GM12878 (cell line): ENCODE measurements around the gene NSMCE1. TPM values are rescaled to one million over a fixed set of nuclear protein-coding genes. Genes with fewer than 3 reads are reported as not detected.

Experiments
- ATAC-seq: fragments of 200-7000 bp; cut with Tn5 transposase; 3 replicates; pipeline ENCODE4 v1.9.1; 2020; ENCODE audit warnings: mild to moderate bottlenecking, moderate library complexity
- BruUV-seq: library from RNA; stranded (reverse); fragments of 400-500 nt; replicated peaks from 2 replicates; lab custom pipeline; 2021; lab: Mats Ljungman, UMichigan
- CTCF ChIA-PET: fragments of 300-600 bp; sonication (Branson Sonifier 250); formaldehyde crosslinking; extraction: SDS; loops from one replicate; lab custom pipeline; 2021; ENCODE audit warnings: inconsistent platforms; lab: Yijun Ruan, JAX
- POLR2A ChIA-PET: fragments of 350-600 bp; formaldehyde crosslinking; extraction: SDS; loops from one replicate; lab custom pipeline; 2021; ENCODE audit warnings: inconsistent platforms; lab: Charles Lee
- RAD21 ChIA-PET: fragments of 300-600 bp; sonication (Branson Sonifier 250); formaldehyde crosslinking; loops from one replicate; lab custom pipeline; 2023; ENCODE audit warnings: antibody characterized with exemption; ENCODE audit not compliant: unreplicated experiment; lab: Charles Lee
- SMC1A ChIA-PET: fragments of 300-600 bp; sonication (Branson Sonifier 250); formaldehyde crosslinking; loops from one replicate; lab custom pipeline; 2023; ENCODE audit not compliant: unreplicated experiment, uncharacterized antibody; lab: Charles Lee
- DNase-seq: peaks from one replicate; pipeline ENCODE4 v3.0.0-alpha.2; 2011; ENCODE audit warnings: low read depth, low spot score
- FAIRE-seq: peaks from 3 replicates; lab custom pipeline; 2011; peaks lifted over from hg19 to GRCh38; lab: Jason Lieb, UNC
- H2AFZ ChIP-seq: 2 replicates; pipeline ENCODE4 v1.6.0; 2011; ENCODE audit warnings: low read depth, low read length, control low read depth; ENCODE audit not compliant: control insufficient read depth
- H3K27ac ChIP-seq: 2 replicates; pipeline ENCODE4 v1.5.1; 2011; ENCODE audit warnings: control low read depth; ENCODE audit not compliant: control insufficient read depth, insufficient read depth
- H3K27me3 ChIP-seq, 2 experiments: replicated peaks in 1 of 2; 2 replicates each; pipeline versions ENCODE4 v1.6.0 to v1.6.1; 2011; ENCODE audit warnings: low read length in 1 of 2; ENCODE audit not compliant: control insufficient read depth in 2 of 2, insufficient read depth in 2 of 2
- H3K36me3 ChIP-seq, 2 experiments: 2 replicates each; pipeline ENCODE4 v1.5.1; 2011; ENCODE audit warnings: low read length in 1 of 2; ENCODE audit not compliant: control insufficient read depth in 2 of 2, insufficient read depth in 2 of 2
- H3K4me1 ChIP-seq: 2 replicates; pipeline ENCODE4 v1.6.1; 2011; ENCODE audit warnings: mild to moderate bottlenecking, low read length, moderate library complexity, mixed read lengths; ENCODE audit not compliant: control insufficient read depth, insufficient read depth
- H3K4me2 ChIP-seq: 2 replicates; pipeline ENCODE4 v1.6.0; 2011; ENCODE audit warnings: control low read depth; ENCODE audit not compliant: control insufficient read depth, insufficient read depth
- H3K4me3 ChIP-seq: fragments of 200-600 bp; sonication (generic); 2 replicates; pipeline ENCODE4 v1.5.1; 2016
- H3K79me2 ChIP-seq: 2 replicates; pipeline ENCODE4 v1.6.0; 2011; ENCODE audit warnings: low read length; ENCODE audit not compliant: control insufficient read depth, insufficient read depth
- H3K9ac ChIP-seq: 2 replicates; pipeline ENCODE4 v1.8.0; 2011; ENCODE audit warnings: low read length, control low read depth, mixed read lengths; ENCODE audit not compliant: control insufficient read depth, insufficient read depth
- H3K9me3 ChIP-seq: replicated peaks from 3 replicates; pipeline ENCODE4 v1.5.1; 2011; ENCODE audit warnings: mild to moderate bottlenecking, low read length; ENCODE audit not compliant: control insufficient read depth, insufficient read depth
- H4K20me1 ChIP-seq: 2 replicates; pipeline ENCODE4 v1.6.0; 2011; ENCODE audit not compliant: control insufficient read depth, insufficient read depth
- BCL11A ChIP-seq: IDR thresholded peaks from 2 replicates; pipeline ENCODE4 v1.6.1; 2011; ENCODE audit warnings: low read depth, low read length
- JUND ChIP-seq: IDR thresholded peaks from 2 replicates; pipeline ENCODE4 v1.6.1; 2012; ENCODE audit warnings: low read depth, mild to moderate bottlenecking, low read length, improper control_type of control experiment, moderate library complexity
- NFYA ChIP-seq: IDR thresholded peaks from 2 replicates; pipeline ENCODE4 v1.6.1; 2011; ENCODE audit warnings: low read depth, mild to moderate bottlenecking, low read length, improper control_type of control experiment, borderline replicate concordance
- RUNX3 ChIP-seq: IDR thresholded peaks from 2 replicates; pipeline ENCODE4 v1.6.1; 2012; ENCODE audit warnings: low read length, inconsistent platforms
- WGBS: methylation state at CpG from one replicate; pipeline ENCODE4 v1.1.6; 2016; ENCODE audit warnings: low lambda C conversion rate; ENCODE audit not compliant: insufficient replicate concordance, insufficient coverage; ENCODE audit errors: missing lambda C conversion rate; 5-methylcytosine and 5-hydroxymethylcytosine counted together
- in situ Hi-C: fragments of 300-500 bp; cut with MboI; formaldehyde crosslinking; loops from 9 replicates; pipeline ENCODE4 v1.14.3; 2018; ENCODE audit warnings: mixed read lengths
- intact Hi-C: fragments of 100-400 bp; cut with micrococcal nuclease; formaldehyde crosslinking; loops from one replicate; pipeline ENCODE4 v1.14.2; 2022; ENCODE audit not compliant: unreplicated experiment
- polyA plus RNA-seq, 11 experiments: library from polyadenylated mRNA; depleted of rRNA in 4 of 11; unstranded in 6 of 11; stranded (reverse) in 5 of 11; fragments of >200 nt; fragmentation: Nextera tagmentation in 4 of 11; fragmentation: Illumina TruSeq in 1 of 11; extraction: Ambion mirVana in 4 of 11; extraction: Trizol in 1 of 11; gene quantifications; 1 replicate in 1 of 11; 2 replicates in 10 of 11; pipeline versions ENCODE4 v1.2.1 to v1.2.3, GENCODE V29; 2011 to 2016; ENCODE audit warnings: inconsistent platforms in 2 of 11, missing spikeins in 2 of 11, low read depth in 1 of 11
- total RNA-seq, 4 experiments: library from RNA; depleted of rRNA in 3 of 4; stranded (reverse); fragments of >200 nt in 3 of 4; fragmentation: Illumina TruSeq in 1 of 4; extraction: Trizol in 1 of 4; gene quantifications; 2 replicates each; pipeline versions ENCODE4 v1.2.1 to v1.2.3, GENCODE V29; 2013 to 2021

NSMCE1 gene
- total and polyA plus RNA-seq, 10 of the 15 experiments (the other 5 are each of a cell fraction or from before 2014, with no cell fraction given) = 54.0 to 214 (median 71.4) TPM

GRCh38 chr16:27245276-27246172 is 23.0 kb downstream of the NSMCE1 start:
- Histone ChIP-seq H3K4me3 (no peak overlapping the region), H3K27ac (no peak overlapping the region), H3K79me2 (no peaks in the 10 kb centered on the region), H3K36me3 (peaks cover 0 to 3% of the 10 kb centered on the region in 2 experiments; a peak in 1 of 4 replicates), H2AFZ (no peak overlapping the region), H3K4me1 (peaks cover 16% of the 10 kb centered on the region), H3K4me2 (no peak overlapping the region), H3K9ac (no peak overlapping the region), H3K9me3 (no peaks in the 10 kb centered on the region; the same call in 2 of the 3 replicates), H3K27me3 (no peaks in the 10 kb centered on the region), H4K20me1 (no peaks in the 10 kb centered on the region)
- no peak for ATAC-seq
- WGBS = 95% methylated on average over 19 of the region's 19 CpGs
- BruUV-seq = no TSS peak
- in situ Hi-C loops (no loop called here), intact Hi-C loops (no loop called here)
- SMC1A ChIA-PET = interaction anchor here (1.5 to 12.2 kb wide), 3 partner anchors 6 to 120 kb away, joined by 3 to 178 read pairs (median 165); partner anchors contain the start of gene NSMCE1
- CTCF ChIA-PET = interaction anchor here (0.6 to 1.5 kb wide), 2 partner anchors 9 kb away, joined by 4 read pairs; no protein-coding TSS in a partner anchor
- no peak for DNase-seq
- POLR2A ChIA-PET = interaction anchor here (0.9 to 2.7 kb wide), 2 partner anchors 9 to 29 kb away, joined by 3 to 15 read pairs; no protein-coding TSS in a partner anchor
- FAIRE-seq = no peak
- RAD21 ChIA-PET = no interaction called here
- TF ChIP-seq NFYA = no peak

- Histone ChIP-seq H3K9me3 (no peaks in the 10 kb centered on the region; the same call in 2 of the 3 replicates), H3K36me3 (peaks cover 0 to 3% of the 10 kb centered on the region in 2 experiments; a peak in 1 of 4 replicates), H3K4me2 (no peak overlapping the region), H3K27me3 (no peaks in the 10 kb centered on the region), H3K4me3 (no peak overlapping the region), H2AFZ (no peak overlapping the region), H3K4me1 (peaks cover 16% of the 10 kb centered on the region), H3K27ac (no peak overlapping the region), H3K79me2 (no peaks in the 10 kb centered on the region), H3K9ac (no peak overlapping the region), H4K20me1 (no peaks in the 10 kb centered on the region)
- no TSS peak for BruUV-seq
- 93% methylated on average over 7 of the region's 7 CpGs for WGBS
- intact Hi-C loops = no loop called here
- FAIRE-seq = no peak
- in situ Hi-C loops = no loop called here
- SMC1A ChIA-PET = interaction anchor here (0.6 to 12.2 kb wide), 8 partner anchors 7 to 128 kb away, joined by 3 to 178 read pairs (median 7); partner anchors contain the start of gene NSMCE1
- no peak for ATAC-seq
- RAD21 ChIA-PET = interaction anchor here (1.6 to 4.2 kb wide), 4 partner anchors 10 to 123 kb away, joined by 4 to 17 read pairs (median 11); no protein-coding TSS in a partner anchor
- POLR2A ChIA-PET = interaction anchor here (0.9 to 2.7 kb wide), 3 partner anchors 10 to 163 kb away, joined by 3 to 15 read pairs (median 3); no protein-coding TSS in a partner anchor
- no peak for DNase-seq
- CTCF ChIA-PET = interaction anchor here (1.5 to 4.1 kb wide), 7 partner anchors 10 to 157 kb away, joined by 4 to 24 read pairs (median 6); partner anchors contain the start of gene NSMCE1
- TF ChIP-seq BCL11A (no peak), JUND (no peak), RUNX3 (no peak)
Measured at GRCh38 chr16:27244363-27244755, 24.2 kb downstream of the NSMCE1 start.
